SK-N-SH (cell line): ENCODE data around the gene C3orf20. TPM values are rescaled to one million over a fixed set of nuclear protein-coding genes. Genes with fewer than 3 reads are reported as not detected.

Source experiments
- CTCF ChIA-PET: fragments of 300-600, 350-600 bp; formaldehyde crosslinking; extraction: SDS; loops from one replicate; lab custom pipeline; 2021; lab: Yijun Ruan, JAX
- POLR2A ChIA-PET: fragments of 350-600 bp; sonication (Branson Sonifier 250); formaldehyde crosslinking; extraction: SDS; loops from one replicate; lab custom pipeline; 2020; ENCODE audit warnings: antibody characterized with exemption, inconsistent platforms; lab: Yijun Ruan, JAX
- DNase-seq: peaks from one replicate; pipeline ENCODE4 v3.0.0; 2012
- H2AFZ ChIP-seq: fragments of 200-600 bp; sonication (generic); 2 replicates; pipeline ENCODE4 v1.8.1; 2016; ENCODE audit warnings: antibody characterized with exemption, mild to moderate bottlenecking, low read depth
- H3F3A ChIP-seq: fragments of 200-600 bp; sonication (generic); replicated peaks from 2 replicates; pipeline ENCODE3; 2016; ENCODE audit warnings: antibody characterized with exemption, mild to moderate bottlenecking; ENCODE audit not compliant: insufficient read depth
- H3K27ac ChIP-seq, 2 experiments: fragments of 200-500 bp in 1 of 2; fragments of 200-600 bp in 1 of 2; sonication (Bioruptor generic) in 1 of 2; sonication (generic), shearing (Covaris generic) in 1 of 2; 2 replicates each; pipeline versions ENCODE4 v1.5.1 to v1.6.1; 2014 to 2016; ENCODE audit warnings: low read depth in 2 of 2, inconsistent platforms in 1 of 2, low read length in 1 of 2, mild to moderate bottlenecking in 1 of 2, mixed read lengths in 1 of 2
- H3K27me3 ChIP-seq: fragments of 200-600 bp; sonication (generic), shearing (Covaris generic); 2 replicates; pipeline ENCODE4 v1.6.1; 2016; ENCODE audit warnings: mixed run types; ENCODE audit not compliant: insufficient read depth
- H3K36me3 ChIP-seq, 2 experiments: fragments of 200-500 bp in 1 of 2; fragments of 200-600 bp in 1 of 2; sonication (Bioruptor generic) in 1 of 2; sonication (generic) in 1 of 2; replicated peaks in 1 of 2; 2 replicates each; pipeline versions ENCODE3 to v1.5.1; 2014 to 2016; ENCODE audit warnings: low read length in 1 of 2, mild to moderate bottlenecking in 1 of 2; ENCODE audit not compliant: insufficient read depth in 2 of 2, control insufficient read depth in 1 of 2
- H3K4me1 ChIP-seq, 2 experiments: fragments of 200-500 bp in 1 of 2; fragments of 200-600 bp in 1 of 2; sonication (Bioruptor generic) in 1 of 2; sonication (generic), shearing (Covaris generic) in 1 of 2; 2 replicates each; pipeline versions ENCODE4 v1.5.1 to v1.6.1; 2014 to 2016; ENCODE audit warnings: low read depth in 1 of 2, low read length in 1 of 2, mixed run types in 1 of 2; ENCODE audit not compliant: insufficient read depth in 2 of 2, control insufficient read depth in 1 of 2
- H3K4me2 ChIP-seq: fragments of 200-600 bp; sonication (generic), shearing (Covaris generic); 2 replicates; pipeline ENCODE4 v1.6.1; 2017; ENCODE audit warnings: mixed run types
- H3K4me3 ChIP-seq, 2 experiments: fragments of 200-500 bp in 1 of 2; fragments of 200-600 bp in 1 of 2; sonication (Bioruptor generic) in 1 of 2; sonication (generic), shearing (Covaris generic) in 1 of 2; 2 replicates each; pipeline versions ENCODE4 v1.5.1 to v1.8.1; 2014 to 2016; ENCODE audit warnings: low read depth in 2 of 2, inconsistent platforms in 1 of 2, low read length in 1 of 2, mild to moderate bottlenecking in 1 of 2, mixed read lengths in 1 of 2, moderate library complexity in 1 of 2
- H3K79me2 ChIP-seq: fragments of 200-600 bp; sonication (generic); 2 replicates; pipeline ENCODE4 v1.8.1; 2017; ENCODE audit warnings: mild to moderate bottlenecking; ENCODE audit not compliant: insufficient read depth
- H3K9ac ChIP-seq: fragments of 200-600 bp; sonication (generic); 2 replicates; pipeline ENCODE4 v1.6.1; 2017; ENCODE audit warnings: mixed run types
- H3K9me2 ChIP-seq: fragments of 200-600 bp; sonication (generic); 2 replicates; pipeline ENCODE4 v1.6.1; 2017; ENCODE audit warnings: mixed run types
- H3K9me3 ChIP-seq: fragments of 200-600 bp; sonication (generic); 2 replicates; pipeline ENCODE4 v1.6.1; 2017; ENCODE audit warnings: mixed run types, mild to moderate bottlenecking, moderate library complexity
- H4K20me1 ChIP-seq: fragments of 200-600 bp; sonication (generic); 2 replicates; pipeline ENCODE4 v1.6.1; 2017; ENCODE audit warnings: mild to moderate bottlenecking, mixed run types; ENCODE audit not compliant: insufficient read depth
- EZH2phosphoT487 ChIP-seq: fragments of 200-600 bp; sonication (generic); IDR thresholded peaks from 2 replicates; pipeline ENCODE4 v1.6.1; 2017; ENCODE audit warnings: low read depth, mixed run types, mild to moderate bottlenecking, antibody characterized with exemption, moderate library complexity, borderline replicate concordance
- FOXJ3 ChIP-seq: sonication (generic); formaldehyde crosslinking; IDR thresholded peaks from 2 replicates; pipeline ENCODE4 v1.5.1; 2020; ENCODE audit warnings: mild to moderate bottlenecking, missing genetic modification reagents
- FOXM1 ChIP-seq: IDR thresholded peaks from 2 replicates; pipeline ENCODE4 v1.4.0; 2012; ENCODE audit warnings: low read depth, mild to moderate bottlenecking
- GABPA ChIP-seq: IDR thresholded peaks from 2 replicates; pipeline ENCODE4 v1.4.0; 2012; ENCODE audit warnings: low read depth, mild to moderate bottlenecking
- GATA2 ChIP-seq: sonication (generic); formaldehyde crosslinking; IDR thresholded peaks from 2 replicates; pipeline ENCODE4 v1.5.0; 2020; ENCODE audit warnings: mild to moderate bottlenecking, missing genetic modification reagents
- MEF2A ChIP-seq: IDR thresholded peaks from 2 replicates; pipeline ENCODE4 v1.4.0; 2012; ENCODE audit warnings: low read depth, borderline replicate concordance
- MXI1 ChIP-seq: IDR thresholded peaks from 2 replicates; pipeline ENCODE4 v1.6.1; 2012; ENCODE audit warnings: mild to moderate bottlenecking, low read depth, low read length, improper control_type of control experiment
- NFIC ChIP-seq: IDR thresholded peaks from 2 replicates; pipeline ENCODE4 v1.4.0; 2012; ENCODE audit warnings: borderline replicate concordance
- NRF1 ChIP-seq: IDR thresholded peaks from 2 replicates; pipeline ENCODE4 v1.6.1; 2012; ENCODE audit warnings: low read depth, mild to moderate bottlenecking, low read length
- RAD21 ChIP-seq: IDR thresholded peaks from 2 replicates; pipeline ENCODE4 v1.6.1; 2012; ENCODE audit warnings: mild to moderate bottlenecking, low read length
- SMC3 ChIP-seq: IDR thresholded peaks from 2 replicates; pipeline ENCODE4 v1.6.1; 2012; ENCODE audit warnings: low read depth, low read length, improper control_type of control experiment
- TAF1 ChIP-seq: IDR thresholded peaks from 2 replicates; pipeline ENCODE4 v1.6.1; 2012; ENCODE audit warnings: low read depth, mild to moderate bottlenecking, low read length, moderate library complexity, borderline replicate concordance
- TCF12 ChIP-seq: IDR thresholded peaks from 2 replicates; pipeline ENCODE4 v1.4.0; 2012
- YY1 ChIP-seq: IDR thresholded peaks from 2 replicates; pipeline ENCODE4 v1.4.0; 2012; ENCODE audit warnings: low read depth, mild to moderate bottlenecking
- WGBS: methylation state at CpG from one replicate; pipeline ENCODE4 v1.1.6; 2017; ENCODE audit warnings: low lambda C conversion rate; 5-methylcytosine and 5-hydroxymethylcytosine counted together
- polyA plus RNA-seq, 3 experiments: library from polyadenylated mRNA; depleted of rRNA; stranded (reverse); fragments of >200 nt; gene quantifications; 2 replicates each; pipeline ENCODE4 v1.2.3, GENCODE V29; 2012
- TF ChIP-seq, protein P1 (sequence below): IDR thresholded peaks from 2 replicates; pipeline ENCODE4 v1.4.0; 2012; ENCODE audit warnings: low read depth, borderline replicate concordance
- TF ChIP-seq, protein P2 (sequence below): fragments of 200-600 bp; sonication (generic); IDR thresholded peaks from 2 replicates; pipeline ENCODE4 v1.6.1; 2017; ENCODE audit warnings: antibody characterized with exemption, mild to moderate bottlenecking, moderate library complexity
- TF ChIP-seq, protein P3 (sequence below): IDR thresholded peaks from 2 replicates; pipeline ENCODE4 v1.4.0; 2012; ENCODE audit warnings: low read depth
- TF ChIP-seq, protein P4 (sequence below): IDR thresholded peaks from 2 replicates; pipeline ENCODE4 v1.6.1; 2012; ENCODE audit warnings: mild to moderate bottlenecking, low read depth, low read length, moderate library complexity
- TF ChIP-seq, protein P5 (sequence below): fragments of 150-350 bp; IDR thresholded peaks from 2 replicates; pipeline ENCODE4 v1.6.1; 2017; ENCODE audit warnings: antibody characterized with exemption, low read length, low read depth, borderline replicate concordance

C3orf20 gene
- polyA plus RNA-seq, 1 of the 3 experiments (the other 2 are of a cell fraction), result not detected

DNA sequence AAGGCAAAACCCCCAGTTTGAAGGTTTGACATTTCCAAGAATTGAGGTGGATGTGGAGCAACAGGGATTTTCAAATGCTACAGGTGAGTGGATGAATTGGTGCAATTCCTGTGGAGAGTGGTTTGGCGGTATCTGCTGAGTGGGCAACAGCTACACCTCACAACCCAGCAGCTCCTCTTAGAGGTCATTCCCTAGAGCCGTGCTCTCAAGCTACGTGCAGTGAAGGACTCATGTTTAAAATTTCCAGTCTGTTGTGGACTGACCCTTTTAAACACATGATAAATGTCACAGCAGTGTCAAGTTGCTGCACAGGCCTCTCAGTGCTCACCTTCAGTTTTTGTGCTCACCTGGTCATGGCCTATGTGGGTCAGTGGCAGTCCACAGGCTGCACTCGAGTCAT lies 9.5 kb downstream of the C3orf20 start:
- Histone ChIP-seq H3K4me2 (no peak overlapping the region), H3K79me2 (no peaks in the 10 kb centered on the region), H3K27ac (no peak overlapping the region), H3K27me3 (no peaks in the 10 kb centered on the region), H4K20me1 (no peaks in the 10 kb centered on the region), H2AFZ (no peak overlapping the region), H3K9me3 (no peaks in the 10 kb centered on the region)
- TF ChIP-seq, protein P1, sequence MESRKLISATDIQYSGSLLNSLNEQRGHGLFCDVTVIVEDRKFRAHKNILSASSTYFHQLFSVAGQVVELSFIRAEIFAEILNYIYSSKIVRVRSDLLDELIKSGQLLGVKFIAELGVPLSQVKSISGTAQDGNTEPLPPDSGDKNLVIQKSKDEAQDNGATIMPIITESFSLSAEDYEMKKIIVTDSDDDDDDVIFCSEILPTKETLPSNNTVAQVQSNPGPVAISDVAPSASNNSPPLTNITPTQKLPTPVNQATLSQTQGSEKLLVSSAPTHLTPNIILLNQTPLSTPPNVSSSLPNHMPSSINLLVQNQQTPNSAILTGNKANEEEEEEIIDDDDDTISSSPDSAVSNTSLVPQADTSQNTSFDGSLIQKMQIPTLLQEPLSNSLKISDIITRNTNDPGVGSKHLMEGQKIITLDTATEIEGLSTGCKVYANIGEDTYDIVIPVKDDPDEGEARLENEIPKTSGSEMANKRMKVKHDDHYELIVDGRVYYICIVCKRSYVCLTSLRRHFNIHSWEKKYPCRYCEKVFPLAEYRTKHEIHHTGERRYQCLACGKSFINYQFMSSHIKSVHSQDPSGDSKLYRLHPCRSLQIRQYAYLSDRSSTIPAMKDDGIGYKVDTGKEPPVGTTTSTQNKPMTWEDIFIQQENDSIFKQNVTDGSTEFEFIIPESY, result no peak
- TF ChIP-seq FOXJ3 (CRISPR knock-in tag), result no peak
- TF ChIP-seq, protein P2, sequence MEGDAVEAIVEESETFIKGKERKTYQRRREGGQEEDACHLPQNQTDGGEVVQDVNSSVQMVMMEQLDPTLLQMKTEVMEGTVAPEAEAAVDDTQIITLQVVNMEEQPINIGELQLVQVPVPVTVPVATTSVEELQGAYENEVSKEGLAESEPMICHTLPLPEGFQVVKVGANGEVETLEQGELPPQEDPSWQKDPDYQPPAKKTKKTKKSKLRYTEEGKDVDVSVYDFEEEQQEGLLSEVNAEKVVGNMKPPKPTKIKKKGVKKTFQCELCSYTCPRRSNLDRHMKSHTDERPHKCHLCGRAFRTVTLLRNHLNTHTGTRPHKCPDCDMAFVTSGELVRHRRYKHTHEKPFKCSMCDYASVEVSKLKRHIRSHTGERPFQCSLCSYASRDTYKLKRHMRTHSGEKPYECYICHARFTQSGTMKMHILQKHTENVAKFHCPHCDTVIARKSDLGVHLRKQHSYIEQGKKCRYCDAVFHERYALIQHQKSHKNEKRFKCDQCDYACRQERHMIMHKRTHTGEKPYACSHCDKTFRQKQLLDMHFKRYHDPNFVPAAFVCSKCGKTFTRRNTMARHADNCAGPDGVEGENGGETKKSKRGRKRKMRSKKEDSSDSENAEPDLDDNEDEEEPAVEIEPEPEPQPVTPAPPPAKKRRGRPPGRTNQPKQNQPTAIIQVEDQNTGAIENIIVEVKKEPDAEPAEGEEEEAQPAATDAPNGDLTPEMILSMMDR, result no peak
- TF ChIP-seq EZH2phosphoT487, result no peak
- no peak for TF ChIP-seq TAF1
- TF ChIP-seq GABPA, result no peak
- TF ChIP-seq MEF2A, result no peak
- no peak for TF ChIP-seq NFIC
- TF ChIP-seq, protein P3, sequence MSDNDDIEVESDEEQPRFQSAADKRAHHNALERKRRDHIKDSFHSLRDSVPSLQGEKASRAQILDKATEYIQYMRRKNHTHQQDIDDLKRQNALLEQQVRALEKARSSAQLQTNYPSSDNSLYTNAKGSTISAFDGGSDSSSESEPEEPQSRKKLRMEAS, result no peak
- no peak for TF ChIP-seq YY1
- no peak for TF ChIP-seq MXI1
- TF ChIP-seq RAD21, result no peak
- TF ChIP-seq GATA2 (CRISPR knock-in tag), result no peak
- TF ChIP-seq, protein P4, sequence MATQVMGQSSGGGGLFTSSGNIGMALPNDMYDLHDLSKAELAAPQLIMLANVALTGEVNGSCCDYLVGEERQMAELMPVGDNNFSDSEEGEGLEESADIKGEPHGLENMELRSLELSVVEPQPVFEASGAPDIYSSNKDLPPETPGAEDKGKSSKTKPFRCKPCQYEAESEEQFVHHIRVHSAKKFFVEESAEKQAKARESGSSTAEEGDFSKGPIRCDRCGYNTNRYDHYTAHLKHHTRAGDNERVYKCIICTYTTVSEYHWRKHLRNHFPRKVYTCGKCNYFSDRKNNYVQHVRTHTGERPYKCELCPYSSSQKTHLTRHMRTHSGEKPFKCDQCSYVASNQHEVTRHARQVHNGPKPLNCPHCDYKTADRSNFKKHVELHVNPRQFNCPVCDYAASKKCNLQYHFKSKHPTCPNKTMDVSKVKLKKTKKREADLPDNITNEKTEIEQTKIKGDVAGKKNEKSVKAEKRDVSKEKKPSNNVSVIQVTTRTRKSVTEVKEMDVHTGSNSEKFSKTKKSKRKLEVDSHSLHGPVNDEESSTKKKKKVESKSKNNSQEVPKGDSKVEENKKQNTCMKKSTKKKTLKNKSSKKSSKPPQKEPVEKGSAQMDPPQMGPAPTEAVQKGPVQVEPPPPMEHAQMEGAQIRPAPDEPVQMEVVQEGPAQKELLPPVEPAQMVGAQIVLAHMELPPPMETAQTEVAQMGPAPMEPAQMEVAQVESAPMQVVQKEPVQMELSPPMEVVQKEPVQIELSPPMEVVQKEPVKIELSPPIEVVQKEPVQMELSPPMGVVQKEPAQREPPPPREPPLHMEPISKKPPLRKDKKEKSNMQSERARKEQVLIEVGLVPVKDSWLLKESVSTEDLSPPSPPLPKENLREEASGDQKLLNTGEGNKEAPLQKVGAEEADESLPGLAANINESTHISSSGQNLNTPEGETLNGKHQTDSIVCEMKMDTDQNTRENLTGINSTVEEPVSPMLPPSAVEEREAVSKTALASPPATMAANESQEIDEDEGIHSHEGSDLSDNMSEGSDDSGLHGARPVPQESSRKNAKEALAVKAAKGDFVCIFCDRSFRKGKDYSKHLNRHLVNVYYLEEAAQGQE, result no peak
- TF ChIP-seq, protein P5, sequence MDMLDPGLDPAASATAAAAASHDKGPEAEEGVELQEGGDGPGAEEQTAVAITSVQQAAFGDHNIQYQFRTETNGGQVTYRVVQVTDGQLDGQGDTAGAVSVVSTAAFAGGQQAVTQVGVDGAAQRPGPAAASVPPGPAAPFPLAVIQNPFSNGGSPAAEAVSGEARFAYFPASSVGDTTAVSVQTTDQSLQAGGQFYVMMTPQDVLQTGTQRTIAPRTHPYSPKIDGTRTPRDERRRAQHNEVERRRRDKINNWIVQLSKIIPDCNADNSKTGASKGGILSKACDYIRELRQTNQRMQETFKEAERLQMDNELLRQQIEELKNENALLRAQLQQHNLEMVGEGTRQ, result no peak
- TF ChIP-seq NRF1, result no peak
- TF ChIP-seq FOXM1, result no peak
- no peak for TF ChIP-seq TCF12
- no peak for TF ChIP-seq SMC3
- TF ChIP-seq, all 33 proteins: peak for 0
- no peaks in the 10 kb centered on the region for H3K4me1 ChIP-seq
- ChIA-PET CTCF (interaction anchor here (0.6 to 0.8 kb wide), 3 partner anchors 10 to 176 kb away, joined by 3 to 4 read pairs (median 3); no protein-coding TSS in a partner anchor), POLR2A (no interaction called here)
- H3K9ac ChIP-seq, result no peak overlapping the region
- no peak for DNase-seq
- 85% methylated on average over 4 of the region's 4 CpGs for WGBS
- H3K9me2 ChIP-seq, result no peaks in the 10 kb centered on the region
- no peaks in the 10 kb centered on the region for H3K36me3 ChIP-seq
- H3F3A ChIP-seq, result no peaks in the 10 kb centered on the region
- H3K4me3 ChIP-seq, result no peak overlapping the region
